Medulla oblongata (tissue), 1 donor: ENCODE measurements around the gene KRTAP5-10.
"Not testable (repeated sequence)": the region's sequence is repeated elsewhere in the genome, so short reads cannot be mapped to it uniquely, and the experiment has no call there.

ENCODE experiments used
- DNase-seq: peaks from one replicate; pipeline ENCODE4 v3.0.0-alpha.2; 2015; ENCODE audit errors: extremely low spot score

KRTAP5-10 gene

GRCh38 chr11:71608272-71608671 lies 42.9 kb downstream of the KRTAP5-10 start:
- DNase-seq, result not testable (repeated sequence)

GRCh38 chr11:71611218-71611910 lies 46.0 kb downstream of the KRTAP5-10 start:
- DNase-seq, result not testable (repeated sequence)

GRCh38 chr11:71613931-71614330 lies 48.6 kb downstream of the KRTAP5-10 start:
- not testable (repeated sequence) for DNase-seq

- DNase-seq, result not testable (repeated sequence)
Observed at GRCh38 chr11:71614366-71614917, 49.1 kb downstream of the KRTAP5-10 start.

- not testable (repeated sequence) for DNase-seq
Observed at GRCh38 chr11:71615003-71615402, 49.6 kb downstream of the KRTAP5-10 start.
